ENCODE data around the gene BAZ2B.

Gene BAZ2B

GRCh38 chr2:159608723-159609308 lies 7.5 kb downstream of the BAZ2B start:
- H3K4me1 ChIP-seq (ENCODE audit: insufficient read depth, low read length) = peaks cover 16% of the 10 kb centered on the region
- H3K4me3 ChIP-seq (ENCODE audit: low read depth in 1 of 2, low read length in 2 of 2) = no peak overlapping the region
- H3K79me2 ChIP-seq (ENCODE audit: insufficient read depth, low read length) = peaks cover 21% of the 10 kb centered on the region; the same call in 1 of the 2 replicates
- no peaks in the 10 kb centered on the region for H3K9me3 ChIP-seq (ENCODE audit: insufficient read depth, low read length, severe bottlenecking)
- no peak for ATAC-seq (ENCODE audit: insufficient read depth, low read depth)
- no peaks in the 10 kb centered on the region for H3K36me3 ChIP-seq (ENCODE audit: insufficient read depth, low read length)
- H2AFZ ChIP-seq (ENCODE audit: low read depth, low read length) = no peak overlapping the region
- H4K20me1 ChIP-seq (ENCODE audit: insufficient read depth, low read length) = no peaks in the 10 kb centered on the region
- no peak for DNase-seq
- H3K27me3 ChIP-seq (ENCODE audit: insufficient read depth, low read length, poor library complexity) = no peaks in the 10 kb centered on the region
- no peak overlapping the region for H3K27ac ChIP-seq (ENCODE audit: low read length)
- no peak overlapping the region for H3K4me2 ChIP-seq (ENCODE audit: insufficient read depth, low read length)
- H3K9ac ChIP-seq (ENCODE audit: low read depth, low read length) = no peak overlapping the region
- TF ChIP-seq CTCF (IDR thresholded peaks at IDR 0.05; ENCODE audit: borderline replicate concordance, extremely low read depth, low read length, poor library complexity, severe bottlenecking) (no peak), EZH2 (IDR thresholded peaks at IDR 0.05; ENCODE audit: borderline replicate concordance, low read depth, low read length, severe bottlenecking) (no peak)

- H3K36me3 ChIP-seq (ENCODE audit: insufficient read depth, low read length) = no peaks in the 10 kb centered on the region
- H3K9ac ChIP-seq (ENCODE audit: low read depth, low read length) = no peak overlapping the region
- H2AFZ ChIP-seq (ENCODE audit: low read depth, low read length) = no peak overlapping the region
- no peak for DNase-seq
- H3K79me2 ChIP-seq (ENCODE audit: insufficient read depth, low read length) = peaks cover 14% of the 10 kb centered on the region; the same call in 1 of the 2 replicates
- no peaks in the 10 kb centered on the region for H3K9me3 ChIP-seq (ENCODE audit: insufficient read depth, low read length, severe bottlenecking)
- H3K27ac ChIP-seq (ENCODE audit: low read length) = no peak overlapping the region
- ATAC-seq (ENCODE audit: insufficient read depth, low read depth) = no peak
- H3K27me3 ChIP-seq (ENCODE audit: insufficient read depth, low read length, poor library complexity) = no peaks in the 10 kb centered on the region
- no peak overlapping the region for H3K4me2 ChIP-seq (ENCODE audit: insufficient read depth, low read length)
- TF ChIP-seq CTCF (IDR thresholded peaks at IDR 0.05; ENCODE audit: borderline replicate concordance, extremely low read depth, low read length, poor library complexity, severe bottlenecking) (no peak), EZH2 (IDR thresholded peaks at IDR 0.05; ENCODE audit: borderline replicate concordance, low read depth, low read length, severe bottlenecking) (no peak)
- no peaks in the 10 kb centered on the region for H4K20me1 ChIP-seq (ENCODE audit: insufficient read depth, low read length)
- no peak overlapping the region for H3K4me3 ChIP-seq (ENCODE audit: low read depth in 1 of 2, low read length in 2 of 2)
- H3K4me1 ChIP-seq (ENCODE audit: insufficient read depth, low read length) = peaks cover 9% of the 10 kb centered on the region
Measured at GRCh38 chr2:159608108-159608507, 8.2 kb downstream of the BAZ2B start.

GRCh38 chr2:159606287-159606686 lies 10.1 kb downstream of the BAZ2B start:
- H2AFZ ChIP-seq (ENCODE audit: low read depth, low read length) = no peak overlapping the region
- no peak overlapping the region for H3K4me2 ChIP-seq (ENCODE audit: insufficient read depth, low read length)
- H3K27me3 ChIP-seq (ENCODE audit: insufficient read depth, low read length, poor library complexity) = no peaks in the 10 kb centered on the region
- no peaks in the 10 kb centered on the region; the same call in 1 of the 2 replicates for H3K4me1 ChIP-seq (ENCODE audit: insufficient read depth, low read length)
- no peaks in the 10 kb centered on the region for H3K36me3 ChIP-seq (ENCODE audit: insufficient read depth, low read length)
- no peak overlapping the region for H3K27ac ChIP-seq (ENCODE audit: low read length)
- H3K4me3 ChIP-seq (ENCODE audit: low read depth in 1 of 2, low read length in 2 of 2) = no peak overlapping the region
- H3K79me2 ChIP-seq (ENCODE audit: insufficient read depth, low read length) = peaks cover 5% of the 10 kb centered on the region; the same call in 1 of the 2 replicates
- DNase-seq (no peak), ATAC-seq (ENCODE audit: insufficient read depth, low read depth) (no peak)
- H4K20me1 ChIP-seq (ENCODE audit: insufficient read depth, low read length) = no peaks in the 10 kb centered on the region
- no peaks in the 10 kb centered on the region for H3K9me3 ChIP-seq (ENCODE audit: insufficient read depth, low read length, severe bottlenecking)
- no peak overlapping the region for H3K9ac ChIP-seq (ENCODE audit: low read depth, low read length)
- TF ChIP-seq EZH2 (IDR thresholded peaks at IDR 0.05; ENCODE audit: borderline replicate concordance, low read depth, low read length, severe bottlenecking) (no peak), CTCF (IDR thresholded peaks at IDR 0.05; ENCODE audit: borderline replicate concordance, extremely low read depth, low read length, poor library complexity, severe bottlenecking) (no peak)
